Activated T-cell treated with anti-CD3 and anti-CD28 coated beads for 1 hour (primary cell): ENCODE data around the gene HOOK1.

ENCODE experiments used
- DNase-seq: peaks from one replicate; pipeline ENCODE4 v3.0.0-alpha.2; 2020; ENCODE audit warnings: low read depth

The HOOK1 gene

GRCh38 chr1:59814901-59815825 is at the start of gene HOOK1:
Gene HOOK1 (plus strand): TSS chr1:59814949. CDS start chr1:59815118, 169 bp downstream.
- DNase-seq = no peak

DNA sequence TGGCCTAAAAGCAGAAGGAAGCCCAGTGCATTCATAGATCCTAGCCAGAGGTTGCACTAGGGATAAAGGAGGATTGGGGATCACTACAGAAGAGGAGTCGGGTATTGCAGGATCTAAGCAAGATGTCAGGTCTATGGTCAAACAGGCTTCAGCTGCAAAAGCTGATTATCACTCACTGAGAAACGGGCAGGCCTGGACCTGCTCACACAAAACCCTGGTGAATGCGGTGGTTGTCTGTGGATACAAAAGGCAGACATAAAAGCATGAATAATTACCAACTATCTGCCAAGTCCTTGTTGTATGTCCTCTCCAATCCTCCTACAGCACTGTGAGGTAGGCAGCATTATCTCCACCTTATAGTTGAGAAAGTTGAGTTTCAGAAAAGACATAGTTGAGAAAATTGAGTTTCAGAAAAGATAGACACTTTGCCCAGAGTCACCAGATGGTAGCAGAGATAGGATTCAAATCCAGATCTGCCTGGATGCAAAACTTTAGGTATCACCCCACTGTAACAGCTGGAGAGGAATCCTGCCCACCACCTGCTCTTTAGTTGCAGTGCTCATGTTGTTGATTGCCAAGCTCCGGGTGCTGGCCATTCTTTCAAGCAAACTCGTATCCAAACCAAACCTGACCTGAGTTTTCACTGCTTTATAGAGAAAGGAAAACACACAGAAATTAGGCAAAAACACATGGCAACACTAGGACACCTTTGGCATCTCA is 49.6 kb upstream of the HOOK1 start:
- no peak for DNase-seq

DNA sequence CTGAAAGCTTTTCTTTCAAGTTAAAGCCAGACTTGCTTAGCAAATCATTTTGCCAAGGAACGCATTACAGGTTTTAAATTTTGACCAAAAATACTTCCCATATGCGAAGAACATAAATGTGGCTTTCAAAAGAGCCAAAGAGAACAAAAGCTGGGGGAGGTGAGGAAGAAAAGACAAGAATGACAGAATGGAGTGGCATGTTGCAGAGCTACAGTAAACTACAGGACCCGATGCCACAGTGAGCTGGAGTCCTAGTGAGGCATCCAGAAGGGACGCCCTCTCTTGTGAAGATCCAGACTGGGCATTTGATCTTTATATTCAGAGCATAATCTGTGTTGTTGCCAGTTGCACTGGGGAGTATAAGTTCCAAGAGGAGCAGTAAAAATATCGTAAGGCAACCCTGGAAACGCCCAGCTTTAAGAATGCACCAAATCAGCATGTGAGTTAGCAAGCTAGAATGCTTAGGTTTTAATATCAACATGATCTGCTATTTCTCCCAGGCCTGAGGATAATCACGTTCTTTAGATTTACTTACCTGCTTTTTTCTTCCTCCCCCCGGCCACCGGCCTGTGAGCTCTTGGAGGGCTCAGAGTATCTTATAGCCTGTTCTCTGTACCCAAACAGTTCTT is 48.4 kb upstream of the HOOK1 start:
- DNase-seq = no peak

DNA sequence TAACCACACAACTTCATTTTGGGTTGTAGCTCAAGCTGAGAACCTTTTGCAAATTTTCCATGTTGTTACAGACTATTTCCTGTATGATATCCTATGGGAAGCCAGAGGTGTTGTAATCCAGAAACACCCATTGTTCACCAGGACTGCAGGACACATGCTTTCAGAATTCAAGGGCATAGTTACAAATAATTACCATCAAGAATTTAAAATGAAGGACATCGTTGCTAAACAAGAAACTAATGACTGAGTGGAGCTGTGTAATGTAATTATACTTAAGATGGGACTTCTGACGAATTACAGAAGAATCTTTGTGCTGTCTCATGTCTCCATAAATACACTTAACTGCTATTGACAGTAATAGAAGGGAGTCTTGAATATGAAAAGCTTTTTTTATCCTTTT is 47.6 kb upstream of the HOOK1 start:
- DNase-seq = no peak

DNA sequence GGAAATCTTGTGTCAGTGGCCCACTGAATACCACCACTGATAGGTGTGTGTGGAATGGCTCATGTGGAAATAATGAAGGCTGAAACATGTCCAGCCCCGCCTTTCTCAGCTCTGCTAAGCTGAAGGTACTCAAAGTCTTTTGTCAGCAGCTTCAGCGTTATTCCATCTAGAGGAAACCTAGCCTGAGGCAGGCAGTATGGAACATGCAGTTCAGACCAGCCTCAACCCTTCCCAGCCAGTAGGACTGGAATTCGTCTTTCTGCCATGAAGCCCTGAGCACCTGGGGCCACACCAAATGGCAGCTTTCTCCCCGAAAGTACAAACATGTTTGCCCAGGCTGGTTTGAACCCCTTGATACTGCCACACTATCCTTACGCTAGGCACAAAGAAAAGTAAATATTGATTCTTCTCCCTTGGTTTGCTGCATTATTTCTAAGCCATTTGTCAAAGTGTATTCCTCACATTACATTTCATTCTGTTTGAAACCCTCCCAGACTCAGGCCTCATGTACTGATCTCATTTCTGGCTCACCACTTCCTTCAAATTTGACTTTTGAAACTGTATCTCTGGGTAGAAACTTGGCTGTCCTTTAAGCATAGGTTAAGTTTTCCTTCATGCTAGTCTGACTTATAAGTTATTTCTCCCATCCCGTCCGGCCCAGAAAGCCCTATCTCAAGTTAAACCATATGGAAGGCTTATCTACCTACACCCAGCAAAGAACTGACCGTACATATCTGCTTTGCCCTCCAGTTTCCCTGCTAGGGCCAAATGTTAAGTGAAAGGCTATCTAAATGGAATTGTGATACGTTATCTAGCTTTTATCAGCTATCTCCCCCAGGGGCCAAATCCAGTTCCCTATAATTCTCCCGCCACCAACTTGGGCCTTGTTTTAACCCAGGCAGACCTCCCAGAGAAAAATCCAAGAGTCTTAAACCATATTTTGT is 45.7 kb upstream of the HOOK1 start:
- no peak for DNase-seq

- DNase-seq = no peak
Observed at GRCh38 chr1:59769736-59770095, 45.0 kb upstream of the HOOK1 start.

DNA sequence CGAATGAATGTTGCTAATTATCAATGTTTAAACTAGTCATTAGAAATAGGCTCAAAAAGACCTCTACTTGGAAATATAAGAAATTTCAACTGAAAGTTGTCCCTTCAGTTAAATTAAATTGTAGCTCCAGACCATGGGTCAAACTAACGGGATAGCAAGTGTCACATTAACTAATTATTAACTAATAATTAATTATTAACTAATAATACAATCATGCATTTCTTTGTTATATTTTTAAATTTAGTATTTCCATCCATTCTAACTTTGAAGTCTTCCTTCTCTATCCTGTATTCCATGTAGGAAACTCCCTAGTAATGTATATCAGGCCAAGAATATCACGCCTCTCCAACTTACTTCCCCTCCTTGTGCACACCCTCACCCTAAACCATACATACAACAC is 43.4 kb upstream of the HOOK1 start:
- DNase-seq = no peak

- no peak for DNase-seq
Observed at GRCh38 chr1:59775480-59775879, 39.3 kb upstream of the HOOK1 start.

DNA sequence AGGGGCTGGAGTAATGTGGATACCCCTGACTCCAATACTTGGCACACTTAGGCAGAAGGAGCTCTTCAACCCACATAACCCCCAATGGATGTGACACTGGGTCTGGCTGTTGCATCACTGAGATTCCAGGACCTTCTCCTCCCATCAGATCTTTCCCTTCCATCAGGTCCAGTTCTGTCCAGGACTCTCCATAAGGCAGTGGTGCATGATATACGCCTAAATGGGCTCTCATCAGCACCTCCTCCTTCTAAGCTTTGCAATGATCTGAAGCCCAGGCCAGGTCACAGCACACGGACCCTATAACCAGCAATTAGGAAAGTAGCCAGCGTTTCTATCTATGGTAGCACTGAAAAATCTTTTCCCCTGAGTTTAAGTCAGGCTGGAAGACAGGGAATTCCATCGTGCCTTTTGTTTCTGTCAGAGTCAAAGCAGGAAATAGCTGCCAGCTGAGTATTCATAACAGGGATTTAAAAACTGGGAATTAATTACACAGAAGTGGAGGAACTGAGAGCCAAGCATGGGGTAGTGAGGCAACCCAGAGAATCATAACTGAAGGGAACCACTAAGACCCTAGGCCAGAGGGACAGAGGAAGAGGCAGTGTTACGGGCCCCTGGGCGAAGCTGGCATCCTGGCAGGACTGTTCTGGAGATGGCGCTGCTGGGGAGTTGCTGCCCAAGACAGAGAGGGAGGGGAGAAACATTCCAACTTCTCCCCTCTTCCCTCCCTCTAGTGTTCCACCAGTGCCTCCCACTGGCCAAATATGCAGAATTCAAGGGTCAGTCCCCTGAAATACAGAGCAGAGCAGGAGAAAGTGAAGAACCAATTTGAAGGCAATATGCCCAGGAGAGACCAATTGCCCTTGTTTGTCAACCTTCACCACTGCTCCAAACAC is 37.5 kb upstream of the HOOK1 start:
- no peak for DNase-seq

DNA sequence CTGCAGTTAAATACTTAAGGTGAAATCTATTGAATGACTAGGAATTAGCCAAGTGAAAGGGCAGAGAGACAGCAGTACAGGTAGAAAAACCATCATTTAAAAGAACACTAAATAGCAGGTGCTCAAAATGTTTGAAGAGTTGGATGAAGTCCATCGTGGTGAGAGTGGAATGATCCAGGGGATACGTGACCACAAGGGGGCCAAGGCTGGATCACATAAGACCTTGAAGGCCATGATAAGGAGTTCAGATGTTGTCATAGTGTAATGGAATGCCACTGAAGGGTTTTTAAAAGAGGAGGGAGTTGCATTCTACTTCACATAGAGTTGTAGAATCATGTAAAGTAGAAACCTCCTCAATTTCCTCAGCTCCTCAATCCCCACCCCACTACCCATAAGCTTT is 34.8 kb upstream of the HOOK1 start:
- no peak for DNase-seq

- no peak for DNase-seq
Observed at GRCh38 chr1:59788825-59789224, 25.9 kb upstream of the HOOK1 start.

DNA sequence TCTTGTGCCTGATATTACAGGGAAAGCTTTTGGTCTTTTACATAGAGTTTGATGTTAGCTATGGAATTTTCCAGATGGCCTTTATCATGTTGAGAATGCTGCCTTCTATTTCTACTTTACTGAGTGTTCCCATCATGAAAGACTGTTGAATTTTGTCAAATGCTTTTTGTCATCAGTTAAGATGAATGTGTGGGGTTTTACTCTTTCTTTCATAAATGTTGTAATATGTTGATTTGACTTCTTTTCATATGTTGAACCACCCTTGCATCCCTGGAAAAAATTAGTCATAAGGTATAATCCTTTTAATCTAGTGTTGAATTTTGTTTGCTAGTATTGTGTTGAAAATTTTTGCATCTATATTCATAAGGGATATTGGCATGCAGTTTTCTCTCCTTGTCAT is 16.1 kb upstream of the HOOK1 start:
- DNase-seq = no peak

GRCh38 chr1:59803458-59804038 is 11.2 kb upstream of the HOOK1 start:
- no peak for DNase-seq

- no peak for DNase-seq
Observed at GRCh38 chr1:59804301-59804700, 10.4 kb upstream of the HOOK1 start.

GRCh38 chr1:59805554-59805953 is 9.2 kb upstream of the HOOK1 start:
- DNase-seq = no peak

- peak; percentile 83 for DNase-seq
Observed at GRCh38 chr1:59814180-59814900, 409 bp upstream of the HOOK1 start.

GRCh38 chr1:59815892-59816291 is 1.1 kb downstream of the HOOK1 start:
- DNase-seq = no peak

GRCh38 chr1:59816318-59816878 is 1.6 kb downstream of the HOOK1 start:
- DNase-seq = no peak
